Natural killer cell (primary cell): ENCODE results near the gene FOXQ1. TPM values are rescaled to one million over a fixed set of nuclear protein-coding genes. Genes with fewer than 3 reads are reported as not detected.

ENCODE experiments used
- ATAC-seq, 3 donors: fragments of 150-1000 bp in 2 of 3; fragments of 200-7000 bp in 1 of 3; cut with Tn5 transposase; 1 replicate in 1 of 3; 2 replicates in 2 of 3; pipeline ENCODE4 v1.10.0; 2021; ENCODE audit warnings: mild to moderate bottlenecking in 2 of 3, moderate library complexity in 2 of 3
- DNase-seq, 2 donors: peaks; one replicate each; pipeline versions ENCODE4 v3.0.0 to v3.0.0-alpha.2; 2013 to 2021; ENCODE audit warnings: mixed read lengths in 1 of 2
- H3K27ac ChIP-seq: one replicate; pipeline ENCODE4 v1.5.1; 2013; ENCODE audit warnings: mild to moderate bottlenecking, low read length
- H3K27me3 ChIP-seq: one replicate; pipeline ENCODE4 v1.6.1; 2013; ENCODE audit warnings: low read length; ENCODE audit not compliant: control insufficient read depth, insufficient read depth
- H3K36me3 ChIP-seq: one replicate; pipeline ENCODE4 v1.6.1; 2013; ENCODE audit warnings: low read length; ENCODE audit not compliant: control insufficient read depth, insufficient read depth
- H3K4me1 ChIP-seq: one replicate; pipeline ENCODE4 v1.6.1; 2013; ENCODE audit warnings: low read length; ENCODE audit not compliant: control insufficient read depth, insufficient read depth
- H3K4me3 ChIP-seq: one replicate; pipeline ENCODE4 v1.5.1; 2013; ENCODE audit warnings: low read length
- H3K9me3 ChIP-seq: one replicate; pipeline ENCODE4 v1.6.1; 2013; ENCODE audit warnings: low read length; ENCODE audit not compliant: control insufficient read depth, insufficient read depth
- H3K27ac Mint-ChIP-seq, 2 donors: one replicate each; pipeline ENCODE4 v1.8.0; 2022; ENCODE audit warnings: mild to moderate bottlenecking in 2 of 2, mixed read lengths in 2 of 2, moderate library complexity in 1 of 2
- H3K27me3 Mint-ChIP-seq, 2 donors: one replicate each; pipeline ENCODE4 v1.8.0; 2022; ENCODE audit warnings: low read depth in 2 of 2, mixed read lengths in 2 of 2
- H3K36me3 Mint-ChIP-seq: one replicate; pipeline ENCODE4 v1.8.0; 2022; ENCODE audit warnings: mixed read lengths
- H3K4me1 Mint-ChIP-seq, 2 donors: one replicate each; pipeline ENCODE4 v1.8.0; 2022; ENCODE audit warnings: mixed read lengths in 2 of 2
- H3K4me3 Mint-ChIP-seq: one replicate; pipeline ENCODE4 v1.8.0; 2022; ENCODE audit warnings: mild to moderate bottlenecking, moderate library complexity, mixed read lengths
- H3K9me3 Mint-ChIP-seq, 2 donors: one replicate each; pipeline ENCODE4 v1.8.0; 2022; ENCODE audit warnings: mixed read lengths in 2 of 2
- WGBS: methylation state at CpG from one replicate; pipeline ENCODE4 v1.1.7; 2013; ENCODE audit warnings: missing lambda C conversion rate; ENCODE audit not compliant: insufficient coverage; 5-methylcytosine and 5-hydroxymethylcytosine counted together
- intact Hi-C: fragments of 100-400 bp; cut with micrococcal nuclease; formaldehyde crosslinking; loops from one replicate; pipeline ENCODE4 v1.14.2; 2022
- total RNA-seq, 4 donors: library from RNA; stranded (reverse); fragments of 120-200 nt in 1 of 4; gene quantifications; one replicate each; pipeline versions ENCODE4 v1.2.3 to v1.2.4, GENCODE V29; 2013 to 2022
- TF ChIP-seq, protein P1 (sequence below): fragments of 200-600 bp; IDR thresholded peaks from one replicate; pipeline ENCODE4 v1.8.0; 2022; ENCODE audit warnings: antibody characterized with exemption

Gene FOXQ1
- total RNA-seq, 3 donors from 2014 or later (not counting 1 experiment from before 2014, with no cell fraction given) = not detected

DNA sequence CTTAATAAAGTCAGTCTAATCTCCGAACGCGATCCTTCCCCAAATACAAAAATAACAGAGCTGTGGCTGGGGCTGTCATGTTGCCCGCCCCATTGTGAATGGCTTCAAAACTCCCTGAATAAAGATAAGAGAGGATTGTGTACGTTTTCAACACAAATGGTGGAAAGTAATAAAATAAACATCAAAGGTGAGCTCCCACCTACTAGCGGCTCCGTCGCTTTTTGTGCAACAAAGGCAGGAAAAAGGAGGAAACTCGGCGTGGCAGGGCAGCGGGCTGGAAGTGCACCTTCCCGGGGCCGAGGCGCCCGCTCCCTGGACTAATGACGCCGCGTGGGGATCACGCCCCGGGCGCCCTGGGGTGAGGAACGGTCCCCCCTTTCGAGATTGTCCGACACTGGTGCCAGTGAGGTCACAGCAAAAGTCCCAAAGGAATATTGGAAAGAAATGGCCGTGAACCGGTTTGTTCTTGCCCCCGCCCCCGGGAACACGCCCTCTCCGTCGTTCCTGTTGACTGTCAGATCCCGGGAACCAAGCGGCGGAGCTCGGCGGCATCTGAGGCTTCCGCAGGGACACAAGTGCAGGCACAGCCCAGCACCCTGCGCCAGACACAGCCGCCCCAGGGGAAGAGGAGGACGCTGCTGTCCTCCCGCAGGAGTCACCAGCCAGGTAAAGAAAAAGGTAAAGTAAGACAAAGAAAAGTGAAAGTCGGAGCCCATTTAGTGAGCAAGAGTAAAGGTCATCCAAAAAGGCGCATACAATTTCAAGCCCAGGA lies 1.1 kb upstream of the FOXQ1 start:
- no peaks in the 10 kb centered on the region for H3K9me3 ChIP-seq
- Mint-ChIP-seq H3K27me3 (peaks cover 61 to 68% of the 10 kb centered on the region in 2 donors), H3K4me1 (peaks cover 6 to 15% of the 10 kb centered on the region in 2 donors), H3K36me3 (no peaks in the 10 kb centered on the region), H3K27ac (no peak overlapping the region), H3K9me3 (no peaks in the 10 kb centered on the region), H3K4me3 (peak overlapping the region; percentile 17)
- TF ChIP-seq, protein P1, sequence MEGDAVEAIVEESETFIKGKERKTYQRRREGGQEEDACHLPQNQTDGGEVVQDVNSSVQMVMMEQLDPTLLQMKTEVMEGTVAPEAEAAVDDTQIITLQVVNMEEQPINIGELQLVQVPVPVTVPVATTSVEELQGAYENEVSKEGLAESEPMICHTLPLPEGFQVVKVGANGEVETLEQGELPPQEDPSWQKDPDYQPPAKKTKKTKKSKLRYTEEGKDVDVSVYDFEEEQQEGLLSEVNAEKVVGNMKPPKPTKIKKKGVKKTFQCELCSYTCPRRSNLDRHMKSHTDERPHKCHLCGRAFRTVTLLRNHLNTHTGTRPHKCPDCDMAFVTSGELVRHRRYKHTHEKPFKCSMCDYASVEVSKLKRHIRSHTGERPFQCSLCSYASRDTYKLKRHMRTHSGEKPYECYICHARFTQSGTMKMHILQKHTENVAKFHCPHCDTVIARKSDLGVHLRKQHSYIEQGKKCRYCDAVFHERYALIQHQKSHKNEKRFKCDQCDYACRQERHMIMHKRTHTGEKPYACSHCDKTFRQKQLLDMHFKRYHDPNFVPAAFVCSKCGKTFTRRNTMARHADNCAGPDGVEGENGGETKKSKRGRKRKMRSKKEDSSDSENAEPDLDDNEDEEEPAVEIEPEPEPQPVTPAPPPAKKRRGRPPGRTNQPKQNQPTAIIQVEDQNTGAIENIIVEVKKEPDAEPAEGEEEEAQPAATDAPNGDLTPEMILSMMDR = no peak
- no peak for DNase-seq
- no peaks in the 10 kb centered on the region for H3K36me3 ChIP-seq
- H3K4me1 ChIP-seq = peaks cover 8% of the 10 kb centered on the region
- ATAC-seq = no peak
- intact Hi-C loops = no loop called here
- WGBS = 3% methylated on average over 42 of the region's 43 CpGs
- H3K27ac ChIP-seq = no peak overlapping the region
- no peak overlapping the region for H3K4me3 ChIP-seq
- peaks cover 35% of the 10 kb centered on the region for H3K27me3 ChIP-seq

DNA sequence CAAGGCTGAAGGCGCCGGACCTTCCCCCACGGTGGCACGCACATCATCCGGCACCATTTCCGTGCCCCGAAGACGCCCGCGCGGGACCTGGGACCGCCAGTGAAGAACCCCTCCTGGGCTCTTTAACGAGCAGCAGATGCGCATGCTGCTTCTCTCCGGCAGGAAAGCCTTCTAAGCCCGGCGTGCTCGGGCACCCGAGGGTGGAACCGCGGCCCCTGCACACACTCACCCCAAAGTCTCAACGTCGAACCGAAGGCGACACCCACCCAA lies 240 bp downstream of the FOXQ1 start:
- no peak for DNase-seq
- H3K4me1 ChIP-seq = peaks cover 8% of the 10 kb centered on the region
- ATAC-seq = no peak
- H3K27me3 ChIP-seq = peaks cover 36% of the 10 kb centered on the region
- Mint-ChIP-seq H3K4me3 (no peak overlapping the region), H3K27me3 (peaks cover 65 to 66% of the 10 kb centered on the region in 2 donors), H3K4me1 (peaks cover 12 to 21% of the 10 kb centered on the region in 2 donors), H3K36me3 (no peaks in the 10 kb centered on the region), H3K27ac (no peak overlapping the region), H3K9me3 (no peaks in the 10 kb centered on the region)
- H3K9me3 ChIP-seq = no peaks in the 10 kb centered on the region
- 2% methylated on average over 25 of the region's 25 CpGs for WGBS
- no peak overlapping the region for H3K27ac ChIP-seq
- H3K36me3 ChIP-seq = no peaks in the 10 kb centered on the region
- H3K4me3 ChIP-seq = no peak overlapping the region
- intact Hi-C loops = no loop called here
- TF ChIP-seq, protein P1 = no peak

DNA sequence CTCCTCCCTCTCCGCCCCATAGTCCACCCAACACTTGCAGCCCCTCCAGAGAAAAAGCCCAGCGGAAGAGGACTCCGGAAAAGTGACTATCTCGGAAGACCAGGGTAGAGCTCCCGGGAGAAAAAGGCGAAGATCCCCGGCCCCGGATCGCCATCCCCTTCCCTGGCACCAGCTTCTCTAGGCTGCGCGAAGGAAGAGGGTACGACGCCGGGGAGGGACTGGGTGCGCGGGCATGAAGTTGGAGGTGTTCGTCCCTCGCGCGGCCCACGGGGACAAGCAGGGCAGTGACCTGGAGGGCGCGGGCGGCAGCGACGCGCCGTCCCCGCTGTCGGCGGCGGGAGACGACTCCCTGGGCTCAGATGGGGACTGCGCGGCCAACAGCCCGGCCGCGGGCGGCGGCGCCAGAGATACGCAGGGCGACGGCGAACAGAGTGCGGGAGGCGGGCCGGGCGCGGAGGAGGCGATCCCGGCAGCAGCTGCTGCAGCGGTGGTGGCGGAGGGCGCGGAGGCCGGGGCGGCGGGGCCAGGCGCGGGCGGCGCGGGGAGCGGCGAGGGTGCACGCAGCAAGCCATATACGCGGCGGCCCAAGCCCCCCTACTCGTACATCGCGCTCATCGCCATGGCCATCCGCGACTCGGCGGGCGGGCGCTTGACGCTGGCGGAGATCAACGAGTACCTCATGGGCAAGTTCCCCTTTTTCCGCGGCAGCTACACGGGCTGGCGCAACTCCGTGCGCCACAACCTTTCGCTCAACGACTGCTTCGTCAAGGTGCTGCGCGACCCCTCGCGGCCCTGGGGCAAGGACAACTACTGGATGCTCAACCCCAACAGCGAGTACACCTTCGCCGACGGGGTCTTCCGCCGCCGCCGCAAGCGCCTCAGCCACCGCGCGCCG lies 822 bp downstream of the FOXQ1 start:
- no peaks in the 10 kb centered on the region for H3K36me3 ChIP-seq
- DNase-seq (no peak), ATAC-seq (no peak)
- TF ChIP-seq, protein P1 = no peak
- H3K4me1 ChIP-seq = peaks cover 8% of the 10 kb centered on the region
- Mint-ChIP-seq H3K27ac (no peak overlapping the region), H3K4me1 (peaks cover 12 to 21% of the 10 kb centered on the region in 2 donors), H3K27me3 (peaks cover 63% of the 10 kb centered on the region in 2 donors), H3K36me3 (no peaks in the 10 kb centered on the region), H3K9me3 (no peaks in the 10 kb centered on the region), H3K4me3 (no peak overlapping the region)
- H3K9me3 ChIP-seq = no peaks in the 10 kb centered on the region
- H3K4me3 ChIP-seq = no peak overlapping the region
- intact Hi-C loops = no loop called here
- WGBS = 5% methylated on average over 109 of the region's 109 CpGs
- no peak overlapping the region for H3K27ac ChIP-seq
- peaks cover 33% of the 10 kb centered on the region for H3K27me3 ChIP-seq
